HepG2 (cell line): ENCODE results near the gene SRGAP3.

Experiments used
- ARID2 ChIP-seq: sonication (generic); formaldehyde crosslinking; IDR thresholded peaks from 2 replicates; pipeline ENCODE4 v1.8.1; 2022; ENCODE audit warnings: mild to moderate bottlenecking, missing genetic modification reagents, borderline replicate concordance
- FOXK2 ChIP-seq: fragments of 450-650 bp; IDR thresholded peaks from 2 replicates; pipeline ENCODE4 v1.6.1; 2016
- PHF20 ChIP-seq: sonication (generic); formaldehyde crosslinking; IDR thresholded peaks from 2 replicates; pipeline ENCODE4 v1.5.0; 2020; ENCODE audit warnings: mild to moderate bottlenecking, missing genetic modification reagents
- POLR2A ChIP-seq, 2 experiments: IDR thresholded peaks; 2 replicates each; pipeline ENCODE4 v1.6.1; 2011; ENCODE audit warnings: low read depth in 2 of 2, low read length in 2 of 2, mild to moderate bottlenecking in 1 of 2, moderate library complexity in 1 of 2; ENCODE audit not compliant: insufficient read depth in 1 of 2
- PPARG ChIP-seq: conservative IDR thresholded peaks from 2 replicates; pipeline ENCODE4 v1.6.1; 2016; ENCODE audit warnings: missing biosample characterization, missing genetic modification reagents
- ZFX ChIP-seq: sonication (generic); formaldehyde crosslinking; IDR thresholded peaks from 2 replicates; pipeline ENCODE4 v1.4.0; 2020; ENCODE audit warnings: mild to moderate bottlenecking, low read depth, missing genetic modification reagents, moderate library complexity
- ZNF513 ChIP-seq: sonication (generic); formaldehyde crosslinking; conservative IDR thresholded peaks from 2 replicates; pipeline ENCODE4 v1.5.0; 2020; ENCODE audit warnings: missing genetic modification reagents
- ZNF704 ChIP-seq: sonication (generic); formaldehyde crosslinking; IDR thresholded peaks from 2 replicates; pipeline ENCODE4 v1.8.1; 2023; ENCODE audit warnings: mild to moderate bottlenecking, inconsistent platforms, moderate library complexity, missing genetic modification reagents, borderline replicate concordance
- TF ChIP-seq, protein P1 (sequence below): sonication (generic); formaldehyde crosslinking; IDR thresholded peaks from 2 replicates; pipeline ENCODE4 v1.5.0; 2020; ENCODE audit warnings: mild to moderate bottlenecking, missing genetic modification reagents, moderate library complexity
- TF ChIP-seq, protein P2 (sequence below): sonication (generic); formaldehyde crosslinking; IDR thresholded peaks from 2 replicates; pipeline ENCODE4 v1.8.0; 2022; ENCODE audit warnings: mild to moderate bottlenecking, missing genetic modification reagents, borderline replicate concordance
- TF ChIP-seq, protein P3 (sequence below): sonication (generic); formaldehyde crosslinking; IDR thresholded peaks from 2 replicates; pipeline ENCODE4 v1.5.0; 2020; ENCODE audit warnings: mild to moderate bottlenecking, missing genetic modification reagents
- TF ChIP-seq, protein P4 (sequence below): sonication (generic); formaldehyde crosslinking; IDR thresholded peaks from 2 replicates; pipeline ENCODE4 v1.4.0; 2020; ENCODE audit warnings: low read depth, mild to moderate bottlenecking, missing genetic modification reagents

- TF ChIP-seq, protein P1, sequence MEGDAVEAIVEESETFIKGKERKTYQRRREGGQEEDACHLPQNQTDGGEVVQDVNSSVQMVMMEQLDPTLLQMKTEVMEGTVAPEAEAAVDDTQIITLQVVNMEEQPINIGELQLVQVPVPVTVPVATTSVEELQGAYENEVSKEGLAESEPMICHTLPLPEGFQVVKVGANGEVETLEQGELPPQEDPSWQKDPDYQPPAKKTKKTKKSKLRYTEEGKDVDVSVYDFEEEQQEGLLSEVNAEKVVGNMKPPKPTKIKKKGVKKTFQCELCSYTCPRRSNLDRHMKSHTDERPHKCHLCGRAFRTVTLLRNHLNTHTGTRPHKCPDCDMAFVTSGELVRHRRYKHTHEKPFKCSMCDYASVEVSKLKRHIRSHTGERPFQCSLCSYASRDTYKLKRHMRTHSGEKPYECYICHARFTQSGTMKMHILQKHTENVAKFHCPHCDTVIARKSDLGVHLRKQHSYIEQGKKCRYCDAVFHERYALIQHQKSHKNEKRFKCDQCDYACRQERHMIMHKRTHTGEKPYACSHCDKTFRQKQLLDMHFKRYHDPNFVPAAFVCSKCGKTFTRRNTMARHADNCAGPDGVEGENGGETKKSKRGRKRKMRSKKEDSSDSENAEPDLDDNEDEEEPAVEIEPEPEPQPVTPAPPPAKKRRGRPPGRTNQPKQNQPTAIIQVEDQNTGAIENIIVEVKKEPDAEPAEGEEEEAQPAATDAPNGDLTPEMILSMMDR (CRISPR knock-in tag): peak; percentile 10; the same call in 1 of the 2 replicates
- TF ChIP-seq, protein P2, sequence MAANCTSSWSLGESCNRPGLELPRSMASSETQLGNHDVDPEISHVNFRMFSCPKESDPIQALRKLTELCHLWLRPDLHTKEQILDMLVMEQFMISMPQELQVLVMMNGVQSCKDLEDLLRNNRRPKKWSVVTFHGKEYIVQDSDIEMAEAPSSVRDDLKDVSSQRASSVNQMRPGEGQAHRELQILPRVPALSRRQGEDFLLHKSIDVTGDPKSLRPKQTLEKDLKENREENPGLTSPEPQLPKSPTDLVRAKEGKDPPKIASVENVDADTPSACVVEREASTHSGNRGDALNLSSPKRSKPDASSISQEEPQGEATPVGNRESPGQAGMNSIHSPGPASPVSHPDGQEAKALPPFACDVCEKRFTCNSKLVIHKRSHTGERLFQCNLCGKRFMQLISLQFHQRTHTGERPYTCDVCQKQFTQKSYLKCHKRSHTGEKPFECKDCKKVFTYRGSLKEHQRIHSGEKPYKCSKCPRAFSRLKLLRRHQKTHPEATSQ (CRISPR knock-in tag): no peak
- no peak for TF ChIP-seq PHF20 (CRISPR knock-in tag)
- no peak for TF ChIP-seq ZNF513 (CRISPR knock-in tag)
- TF ChIP-seq ZNF704: no peak
- no peak for TF ChIP-seq ZFX
- TF ChIP-seq ARID2: no peak
- TF ChIP-seq POLR2A (IDR thresholded peaks at IDR 0.05; ENCODE audit: insufficient read depth in 1 of 2, low read depth in 2 of 2, low read length in 2 of 2): no peak
- TF ChIP-seq, protein P3, sequence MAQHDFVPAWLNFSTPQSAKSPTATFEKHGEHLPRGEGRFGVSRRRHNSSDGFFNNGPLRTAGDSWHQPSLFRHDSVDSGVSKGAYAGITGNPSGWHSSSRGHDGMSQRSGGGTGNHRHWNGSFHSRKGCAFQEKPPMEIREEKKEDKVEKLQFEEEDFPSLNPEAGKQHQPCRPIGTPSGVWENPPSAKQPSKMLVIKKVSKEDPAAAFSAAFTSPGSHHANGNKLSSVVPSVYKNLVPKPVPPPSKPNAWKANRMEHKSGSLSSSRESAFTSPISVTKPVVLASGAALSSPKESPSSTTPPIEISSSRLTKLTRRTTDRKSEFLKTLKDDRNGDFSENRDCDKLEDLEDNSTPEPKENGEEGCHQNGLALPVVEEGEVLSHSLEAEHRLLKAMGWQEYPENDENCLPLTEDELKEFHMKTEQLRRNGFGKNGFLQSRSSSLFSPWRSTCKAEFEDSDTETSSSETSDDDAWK (CRISPR knock-in tag): no peak
- TF ChIP-seq PPARG: no peak
- TF ChIP-seq, protein P4, sequence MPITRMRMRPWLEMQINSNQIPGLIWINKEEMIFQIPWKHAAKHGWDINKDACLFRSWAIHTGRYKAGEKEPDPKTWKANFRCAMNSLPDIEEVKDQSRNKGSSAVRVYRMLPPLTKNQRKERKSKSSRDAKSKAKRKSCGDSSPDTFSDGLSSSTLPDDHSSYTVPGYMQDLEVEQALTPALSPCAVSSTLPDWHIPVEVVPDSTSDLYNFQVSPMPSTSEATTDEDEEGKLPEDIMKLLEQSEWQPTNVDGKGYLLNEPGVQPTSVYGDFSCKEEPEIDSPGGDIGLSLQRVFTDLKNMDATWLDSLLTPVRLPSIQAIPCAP: no peak
- no peak for TF ChIP-seq FOXK2
Observed at GRCh38 chr3:9250236-9250635, 790 bp upstream of the SRGAP3 start.
